Measurements from ENCODE around the gene ZNF561.
"Not testable (repeated sequence)": the region's sequence is repeated elsewhere in the genome, so short reads cannot be mapped to it uniquely, and the experiment has no call there.

Gene ZNF561

GRCh38 chr19:9621156-9622037 is at the start of gene ZNF561:
ZNF561 (minus strand) TSS chr19:9621232; CDS start chr19:9619456, 1,776 bp downstream.
- no peak for TF ChIP-seq CTCF (IDR thresholded peaks at IDR 0.05; ENCODE audit: low read depth, low read length)
- peak within 1 kb of the TSS; percentile 92 to 97 for H3K4me3 ChIP-seq (replicated peaks in 1 of 2; ENCODE audit: low read depth in 2 of 2, low read length in 2 of 2)
- DNase-seq (ENCODE audit: low read depth in 2 of 2), result peak; percentile 91

- H3K4me3 ChIP-seq (replicated peaks in 1 of 2; ENCODE audit: low read depth in 2 of 2, low read length in 2 of 2), result no peak overlapping the region
- TF ChIP-seq CTCF (IDR thresholded peaks at IDR 0.05; ENCODE audit: low read depth, low read length), result no peak
- DNase-seq (ENCODE audit: low read depth in 2 of 2), result no peak
Observed at GRCh38 chr19:9668544-9668943, 47.5 kb upstream of the ZNF561 start.

GRCh38 chr19:9667898-9668297 is 46.9 kb upstream of the ZNF561 start:
- no peak for TF ChIP-seq CTCF (IDR thresholded peaks at IDR 0.05; ENCODE audit: low read depth, low read length)
- no peak overlapping the region for H3K4me3 ChIP-seq (replicated peaks in 1 of 2; ENCODE audit: low read depth in 2 of 2, low read length in 2 of 2)
- no peak for DNase-seq (ENCODE audit: low read depth in 2 of 2)

- no peak overlapping the region for H3K4me3 ChIP-seq (replicated peaks in 1 of 2; ENCODE audit: low read depth in 2 of 2, low read length in 2 of 2)
- DNase-seq (ENCODE audit: low read depth in 2 of 2), result no peak
- TF ChIP-seq CTCF (IDR thresholded peaks at IDR 0.05; ENCODE audit: low read depth, low read length), result no peak
Observed at GRCh38 chr19:9658769-9659168, 37.7 kb upstream of the ZNF561 start.

GRCh38 chr19:9653066-9653555 is 32.1 kb upstream of the ZNF561 start:
- DNase-seq (ENCODE audit: low read depth in 2 of 2), result not testable (repeated sequence)

GRCh38 chr19:9651464-9651863 is 30.4 kb upstream of the ZNF561 start:
- DNase-seq (ENCODE audit: low read depth in 2 of 2); H3K4me3 ChIP-seq (replicated peaks in 1 of 2; ENCODE audit: low read depth in 2 of 2, low read length in 2 of 2): not testable (repeated sequence)

More at GRCh38 chr19:9653066-9653555, 32.1 kb upstream of the ZNF561 start:
- H3K4me3 ChIP-seq (replicated peaks in 1 of 2; ENCODE audit: low read depth in 2 of 2, low read length in 2 of 2), result not testable (repeated sequence)

- TF ChIP-seq CTCF (IDR thresholded peaks at IDR 0.05; ENCODE audit: low read depth, low read length), result no peak
- H3K4me3 ChIP-seq (replicated peaks in 1 of 2; ENCODE audit: low read depth in 2 of 2, low read length in 2 of 2), result no peak overlapping the region
- no peak for DNase-seq (ENCODE audit: low read depth in 2 of 2)
Observed at GRCh38 chr19:9650345-9650744, 29.3 kb upstream of the ZNF561 start.

Measured in cardiac fibroblast (primary cell).